SK-N-SH treated with all-trans-retinoic acid at 6 μM for 48 hours (cell line): ENCODE results near the gene CKM.

Source experiments
- ARNTL ChIP-seq: fragments of 450-650 bp; formaldehyde crosslinking; IDR thresholded peaks from 2 replicates; pipeline ENCODE4 v1.5.0; 2020; ENCODE audit warnings: low read depth, mild to moderate bottlenecking, moderate library complexity, borderline replicate concordance
- ZFP30 ChIP-seq: fragments of 450-650 bp; formaldehyde crosslinking; IDR thresholded peaks from 2 replicates; pipeline ENCODE4 v1.5.0; 2022; ENCODE audit warnings: mild to moderate bottlenecking, moderate library complexity

- TF ChIP-seq ZFP30 (no peak), ARNTL (CRISPR knock-in tag) (no peak)
Observed at GRCh38 chr19:45297674-45298073, 25.0 kb downstream of the CKM start.
